Activated CD8-positive, alpha-beta memory T cell treated with anti-CD3 and anti-CD28 coated beads for 4 hours (primary cell): ENCODE results near the gene PCGF3.
"Not testable (repeated sequence)": the region's sequence is repeated elsewhere in the genome, so short reads cannot be mapped to it uniquely, and the experiment has no call there.

Experiments
- DNase-seq, 2 donors: peaks; one replicate each; pipeline ENCODE4 v3.0.0-alpha.2; 2020; ENCODE audit warnings: low read depth in 2 of 2

The PCGF3 gene

GRCh38 chr4:668219-668618 is 37.4 kb upstream of the PCGF3 start:
- DNase-seq, result not testable (repeated sequence)

GRCh38 chr4:669806-670559 is 35.6 kb upstream of the PCGF3 start:
- not testable (repeated sequence) for DNase-seq

- no peak for DNase-seq
Observed at GRCh38 chr4:671769-672168, 33.9 kb upstream of the PCGF3 start.

- no peak for DNase-seq
Observed at GRCh38 chr4:673349-674091, 32.1 kb upstream of the PCGF3 start.

- DNase-seq, result peak; percentile 95 to 96
Observed at GRCh38 chr4:674172-675035, 31.2 kb upstream of the PCGF3 start, which contains the start of the genes ATP5ME and MYL5. ATP5ME (minus strand) TSS chr4:674276; CDS start chr4:674247, 29 bp downstream. MYL5 (plus strand) TSS chr4:674542; CDS start chr4:678027, 3,485 bp downstream.

GRCh38 chr4:675036-675882 is 30.4 kb upstream of the PCGF3 start:
- no peak for DNase-seq

- DNase-seq, result no peak
Observed at GRCh38 chr4:675980-676870, 29.4 kb upstream of the PCGF3 start.

- no peak for DNase-seq
Observed at GRCh38 chr4:676871-677235, 28.8 kb upstream of the PCGF3 start.

GRCh38 chr4:677431-678293 is 28.0 kb upstream of the PCGF3 start:
- no peak for DNase-seq

- no peak for DNase-seq
Observed at GRCh38 chr4:678331-679103, 27.1 kb upstream of the PCGF3 start.

- DNase-seq, result no peak
Observed at GRCh38 chr4:679104-679481, 26.5 kb upstream of the PCGF3 start.

GRCh38 chr4:679629-680028 is 26.0 kb upstream of the PCGF3 start:
- no peak for DNase-seq

GRCh38 chr4:680091-680490 is 25.5 kb upstream of the PCGF3 start:
- DNase-seq, result no peak

- DNase-seq, result no peak
Observed at GRCh38 chr4:680551-680927, 25.1 kb upstream of the PCGF3 start.

GRCh38 chr4:680928-681645 is 24.5 kb upstream of the PCGF3 start:
- peak in 1 of 2 donors; percentile 27 for DNase-seq

- DNase-seq, result no peak
Observed at GRCh38 chr4:681736-682451, 23.7 kb upstream of the PCGF3 start.

GRCh38 chr4:682490-683172 is 23.0 kb upstream of the PCGF3 start:
- DNase-seq, result no peak
